Midbrain (tissue), 1 donor: Measurements from ENCODE around the gene PAPLN.

Experiments
- DNase-seq: peaks from one replicate; lab custom pipeline; 2025; lab: John Stamatoyannopoulos, UW

PAPLN gene

GRCh38 chr14:73245480-73246325 is 8.4 kb downstream of the PAPLN start:
- DNase-seq = no peak

- DNase-seq = no peak
Observed at GRCh38 chr14:73246387-73247150, 9.3 kb downstream of the PAPLN start.

DNA sequence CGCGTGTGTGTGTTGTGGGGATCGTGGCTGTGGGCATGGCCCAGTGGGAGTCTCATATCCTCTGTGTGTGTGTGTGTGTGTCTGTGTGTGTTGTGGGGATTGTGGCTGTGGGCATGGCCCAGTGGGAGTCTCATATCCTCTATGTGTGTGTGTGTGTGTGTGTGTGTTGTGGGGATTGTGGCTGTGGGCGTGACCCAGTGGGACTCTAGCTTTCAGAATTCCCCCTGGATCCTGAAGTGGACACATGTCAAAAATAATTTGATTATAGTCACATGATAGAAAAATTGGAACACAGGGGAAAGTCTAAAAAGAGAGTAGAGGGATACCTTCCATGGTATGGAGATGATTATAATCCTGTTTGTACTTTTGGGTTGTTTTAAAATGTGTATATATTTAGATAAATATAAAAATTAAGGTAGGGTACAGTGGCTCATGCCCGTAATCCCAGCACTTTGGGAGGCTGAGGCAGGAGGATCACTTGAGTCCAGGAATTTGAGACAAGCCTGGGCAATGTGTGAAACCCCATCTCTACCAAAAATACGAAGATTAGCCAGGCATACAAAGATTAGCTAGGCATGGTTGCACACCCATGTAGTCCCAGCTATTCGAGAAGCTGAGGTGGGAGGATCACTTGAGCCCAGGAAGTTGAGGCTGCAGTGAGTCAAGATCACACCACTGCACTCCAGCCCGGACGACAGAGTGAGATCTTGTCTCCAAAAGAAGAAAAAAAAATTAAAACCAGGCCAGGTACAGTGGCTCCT is 11.0 kb downstream of the PAPLN start:
- DNase-seq = no peak

DNA sequence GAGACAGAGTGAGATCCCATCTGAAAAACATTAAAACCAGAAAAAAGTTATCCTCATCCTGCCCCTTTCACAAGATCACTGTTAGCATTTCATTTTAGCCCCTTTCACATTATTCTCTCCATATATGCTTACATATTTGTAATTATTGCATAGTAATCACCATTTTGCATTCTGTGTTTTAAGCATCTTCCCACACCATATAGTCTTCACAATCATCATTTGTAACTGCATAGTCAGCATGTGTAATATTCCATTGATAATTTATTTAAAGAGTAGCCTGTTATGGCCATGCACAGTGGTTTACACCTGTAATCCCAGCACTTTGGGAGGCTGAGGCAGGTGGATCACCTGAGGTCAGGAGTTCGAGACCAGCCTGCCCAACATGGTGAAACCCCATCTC is 11.8 kb downstream of the PAPLN start:
- no peak for DNase-seq

GRCh38 chr14:73249564-73250316 is 12.4 kb downstream of the PAPLN start:
- no peak for DNase-seq

GRCh38 chr14:73250317-73250713 is 13.0 kb downstream of the PAPLN start:
- no peak for DNase-seq

- no peak for DNase-seq
Observed at GRCh38 chr14:73250781-73251500, 13.6 kb downstream of the PAPLN start.

DNA sequence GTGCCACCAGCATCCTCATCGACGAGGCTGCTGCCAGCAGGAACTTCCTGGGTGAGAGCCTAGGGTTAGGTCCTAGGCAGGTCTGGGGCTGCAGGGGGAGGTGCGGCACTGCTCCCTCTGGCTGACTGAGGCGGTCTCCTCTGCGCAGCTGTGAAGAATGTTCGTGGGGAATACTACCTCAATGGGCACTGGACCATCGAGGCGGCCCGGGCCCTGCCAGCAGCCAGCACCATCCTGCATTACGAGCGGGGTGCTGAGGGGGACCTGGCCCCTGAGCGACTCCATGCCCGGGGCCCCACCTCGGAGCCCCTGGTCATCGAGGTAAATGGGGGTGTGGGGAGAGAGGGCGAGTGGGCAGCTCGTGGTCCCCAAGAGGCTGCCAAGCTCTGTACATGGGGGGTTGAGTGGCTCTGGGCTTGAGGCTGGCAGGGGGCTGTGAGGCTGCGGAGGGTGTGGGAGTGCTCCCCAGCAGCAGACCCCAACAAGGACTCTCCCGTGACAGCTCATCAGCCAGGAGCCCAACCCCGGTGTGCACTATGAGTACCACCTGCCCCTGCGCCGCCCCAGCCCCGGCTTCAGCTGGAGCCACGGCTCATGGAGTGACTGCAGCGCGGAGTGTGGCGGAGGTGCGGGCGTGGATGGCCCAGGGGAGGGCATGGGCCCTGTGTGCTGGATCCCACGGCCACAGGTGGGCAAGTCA is 14.4 kb downstream of the PAPLN start:
- DNase-seq = no peak

- DNase-seq = no peak
Observed at GRCh38 chr14:73252491-73253322, 15.4 kb downstream of the PAPLN start.

GRCh38 chr14:73253323-73253610 is 16.0 kb downstream of the PAPLN start:
- DNase-seq = no peak

DNA sequence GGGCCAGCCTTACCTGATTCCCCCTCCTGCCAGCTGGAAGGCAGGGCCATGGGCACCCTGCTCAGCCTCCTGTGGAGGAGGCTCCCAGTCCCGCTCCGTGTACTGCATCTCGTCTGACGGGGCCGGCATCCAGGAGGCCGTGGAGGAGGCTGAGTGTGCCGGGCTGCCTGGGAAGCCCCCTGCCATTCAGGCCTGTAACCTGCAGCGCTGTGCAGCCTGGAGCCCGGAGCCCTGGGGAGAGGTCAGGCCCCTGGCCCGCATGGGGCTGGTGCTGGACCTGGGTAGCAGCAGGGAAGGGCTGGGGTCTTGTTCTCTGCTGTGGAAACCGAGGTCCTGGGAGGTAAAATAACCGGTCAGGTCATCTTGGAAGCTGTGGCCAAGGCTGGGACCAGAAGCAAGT is 16.4 kb downstream of the PAPLN start:
- no peak for DNase-seq

DNA sequence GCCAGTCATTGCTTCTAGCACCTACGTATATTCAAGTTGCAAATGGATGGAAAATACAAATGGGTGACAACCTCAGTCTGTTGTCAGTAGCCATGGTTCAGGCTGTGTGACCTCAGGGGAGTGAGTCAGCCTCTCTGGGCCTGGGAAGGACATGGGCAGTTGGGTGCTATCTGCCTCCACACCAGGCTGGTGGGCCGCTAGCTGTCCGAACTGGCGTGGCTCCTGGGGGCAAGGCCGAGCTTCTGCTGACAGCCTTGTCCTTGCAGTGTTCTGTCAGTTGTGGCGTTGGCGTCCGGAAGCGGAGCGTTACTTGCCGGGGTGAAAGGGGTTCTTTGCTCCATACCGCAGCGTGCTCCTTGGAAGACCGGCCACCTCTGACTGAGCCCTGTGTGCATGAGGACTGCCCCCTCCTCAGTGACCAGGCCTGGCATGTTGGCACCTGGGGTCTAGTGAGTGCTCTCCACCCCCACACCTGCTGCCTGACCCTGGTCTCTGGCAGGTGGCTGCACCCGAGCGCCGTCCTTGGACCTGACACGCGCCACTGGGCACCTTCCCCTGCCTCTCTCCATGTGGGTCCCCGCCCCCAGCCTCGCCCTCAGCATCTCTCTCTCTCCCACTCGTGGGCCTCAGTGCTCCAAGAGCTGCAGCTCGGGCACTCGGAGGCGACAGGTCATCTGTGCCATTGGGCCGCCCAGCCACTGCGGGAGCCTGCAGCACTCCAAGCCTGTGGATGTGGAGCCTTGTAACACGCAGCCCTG is 17.1 kb downstream of the PAPLN start:
- DNase-seq = no peak

- DNase-seq = no peak
Observed at GRCh38 chr14:73255005-73255400, 17.7 kb downstream of the PAPLN start.

- DNase-seq = no peak
Observed at GRCh38 chr14:73255693-73256225, 18.5 kb downstream of the PAPLN start.

DNA sequence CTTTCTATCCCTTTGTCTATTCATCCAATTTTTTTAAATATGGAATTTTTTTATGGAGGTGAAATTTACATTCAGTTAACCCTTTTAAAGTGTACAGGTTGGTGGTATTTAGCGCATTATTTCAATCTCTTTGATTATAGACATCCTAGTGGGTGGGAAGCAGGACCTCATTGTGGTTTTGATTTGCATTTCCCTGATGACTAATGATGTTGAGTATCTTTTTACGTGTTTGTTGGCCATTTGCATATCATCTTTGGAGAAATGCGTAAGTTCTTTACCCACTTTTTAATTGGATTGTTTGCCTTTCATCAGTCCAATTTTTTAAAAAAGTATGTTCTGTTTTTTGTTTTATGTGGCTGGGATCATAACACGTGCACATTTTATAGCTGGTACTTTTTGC is 20.8 kb downstream of the PAPLN start:
- DNase-seq = no peak

DNA sequence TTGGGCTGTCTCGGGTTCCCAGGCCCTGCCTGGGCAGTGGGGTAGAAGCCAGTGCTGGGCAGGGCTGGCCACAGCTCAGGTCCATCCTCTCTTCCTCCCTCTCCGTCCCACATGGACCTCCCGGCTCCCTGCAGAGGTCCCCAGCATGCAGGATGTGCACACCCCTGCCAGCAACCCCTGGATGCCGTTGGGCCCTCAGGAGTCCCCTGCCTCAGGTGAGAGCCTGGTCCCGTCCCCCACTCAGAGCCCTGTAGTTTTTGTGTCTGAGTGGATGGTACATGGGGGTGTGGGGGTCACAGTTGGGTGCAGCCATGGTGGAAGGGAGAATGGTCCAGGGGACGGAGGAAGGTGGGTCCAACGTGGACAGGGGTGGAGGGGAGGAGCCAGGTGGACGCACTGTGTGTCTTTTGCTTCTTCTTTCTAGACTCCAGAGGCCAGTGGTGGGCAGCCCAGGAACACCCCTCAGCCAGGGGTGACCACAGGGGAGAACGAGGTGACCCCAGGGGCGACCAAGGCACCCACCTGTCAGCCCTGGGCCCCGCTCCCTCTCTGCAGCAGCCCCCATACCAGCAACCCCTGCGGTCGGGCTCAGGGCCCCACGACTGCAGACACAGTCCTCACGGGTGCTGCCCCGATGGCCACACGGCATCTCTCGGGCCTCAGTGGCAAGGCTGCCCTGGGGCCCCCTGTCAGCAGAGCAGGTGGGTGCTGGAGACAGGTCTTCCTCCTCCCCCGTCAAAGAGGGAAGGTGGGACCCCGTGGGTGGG is 21.7 kb downstream of the PAPLN start:
- no peak for DNase-seq

DNA sequence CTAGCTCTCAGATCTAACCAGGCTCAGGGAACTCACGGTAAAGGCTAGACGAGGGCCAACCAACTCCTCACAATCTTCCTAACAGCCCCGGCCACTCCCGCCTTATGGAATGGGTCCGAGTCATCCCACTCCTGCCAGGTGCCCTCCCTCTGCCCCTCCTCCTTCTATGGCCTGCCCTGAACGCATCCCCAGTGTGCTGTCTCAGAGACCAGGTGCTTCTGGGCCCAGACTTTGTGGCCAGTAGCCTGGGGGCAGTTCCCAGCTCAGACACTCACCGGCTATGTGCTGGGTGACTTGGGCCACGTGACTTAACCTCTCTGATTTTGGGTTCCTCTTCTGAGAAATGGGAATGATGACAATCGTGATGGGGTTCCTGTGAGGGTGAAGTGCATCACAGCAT is 22.5 kb downstream of the PAPLN start:
- no peak for DNase-seq

- no peak for DNase-seq
Observed at GRCh38 chr14:73260574-73260973, 23.3 kb downstream of the PAPLN start.
